Panc1 (cell line): ENCODE data around the gene EMILIN3. TPM values are rescaled to one million over a fixed set of nuclear protein-coding genes. Genes with fewer than 3 reads are reported as not detected.

ENCODE experiments used
- ATAC-seq: fragments of 200-7000 bp; cut with Tn5 transposase; 2 replicates; pipeline ENCODE4 v1.9.1; 2020; ENCODE audit warnings: mild to moderate bottlenecking, moderate library complexity
- BruUV-seq: library from RNA; stranded (reverse); fragments of 400-500 nt; replicated peaks from 2 replicates; lab custom pipeline; 2021; lab: Mats Ljungman, UMichigan
- CTCF ChIA-PET: fragments of 300-600 bp; sonication (Branson Sonifier 250); formaldehyde crosslinking; loops from one replicate; lab custom pipeline; 2022; ENCODE audit warnings: antibody characterized with exemption; lab: Charles Lee
- POLR2A ChIA-PET: fragments of 300-600 bp; sonication (Branson Sonifier 250); formaldehyde crosslinking; loops from one replicate; lab custom pipeline; 2022; ENCODE audit warnings: antibody characterized with exemption; lab: Charles Lee
- DNase-seq: peaks from one replicate; pipeline ENCODE4 v3.0.0-alpha.2; 2010; ENCODE audit warnings: low read depth, low spot score
- H3K27ac ChIP-seq: 2 replicates; pipeline ENCODE4 v1.5.1; 2011; ENCODE audit warnings: mild to moderate bottlenecking, low read length, inconsistent platforms
- H3K27me3 ChIP-seq: fragments of 200-500 bp; sonication (Bioruptor generic); 2 replicates; pipeline ENCODE4 v1.6.0; 2014; ENCODE audit warnings: low read length, inconsistent platforms; ENCODE audit not compliant: control insufficient read depth, insufficient read depth
- H3K36me3 ChIP-seq: fragments of 200-500 bp; sonication (Bioruptor generic); 2 replicates; pipeline ENCODE4 v1.5.1; 2014; ENCODE audit warnings: inconsistent platforms, mild to moderate bottlenecking, low read length, moderate library complexity; ENCODE audit not compliant: control insufficient read depth, insufficient read depth
- H3K4me1 ChIP-seq: 2 replicates; pipeline ENCODE4 v1.5.1; 2011; ENCODE audit warnings: inconsistent platforms, mild to moderate bottlenecking, low read length, moderate library complexity; ENCODE audit not compliant: control insufficient read depth, insufficient read depth
- H3K4me3 ChIP-seq, 2 experiments: 2 replicates each; pipeline ENCODE4 v1.5.1; 2011 to 2012; ENCODE audit warnings: low read depth in 2 of 2, low read length in 2 of 2, mild to moderate bottlenecking in 2 of 2, inconsistent platforms in 1 of 2, moderate library complexity in 1 of 2
- H3K9me3 ChIP-seq: fragments of 200-500 bp; sonication (Bioruptor generic); 2 replicates; pipeline ENCODE4 v1.5.1; 2014; ENCODE audit warnings: low read depth, mild to moderate bottlenecking, inconsistent platforms, low read length, moderate library complexity; ENCODE audit not compliant: control insufficient read depth, insufficient read depth
- CTCF ChIP-seq: fragments of 450-650 bp; IDR thresholded peaks from 2 replicates; pipeline ENCODE4 v1.5.1; 2017; ENCODE audit warnings: mild to moderate bottlenecking
- POLR2AphosphoS5 ChIP-seq: IDR thresholded peaks from 2 replicates; pipeline ENCODE4 v1.6.1; 2012; ENCODE audit warnings: mild to moderate bottlenecking, low read depth, low read length, moderate library complexity
- REST ChIP-seq, 2 experiments: IDR thresholded peaks; 2 replicates each; pipeline ENCODE4 v1.6.1; 2011 to 2012; ENCODE audit warnings: low read depth in 2 of 2, control low read depth in 1 of 2, low read length in 1 of 2, mild to moderate bottlenecking in 1 of 2, moderate library complexity in 1 of 2; ENCODE audit not compliant: insufficient read depth in 1 of 2
- SIN3A ChIP-seq: IDR thresholded peaks from 2 replicates; pipeline ENCODE4 v1.6.1; 2012; ENCODE audit warnings: low read depth, mild to moderate bottlenecking, low read length, moderate library complexity, borderline replicate concordance; ENCODE audit not compliant: insufficient read depth
- TCF7L2 ChIP-seq: IDR thresholded peaks from 2 replicates; pipeline ENCODE4 v1.6.1; 2011; ENCODE audit warnings: mild to moderate bottlenecking, low read depth, low read length, inconsistent platforms
- in situ Hi-C: cut with HindIII; loops from 2 replicates; pipeline ENCODE4 v1.10.0; 2016; ENCODE audit warnings: low sequenced_read_pairs, low pct_unique_long_range_greater_than_20kb
- intact Hi-C: fragments of 100-400 bp; cut with micrococcal nuclease; formaldehyde crosslinking; loops from one replicate; pipeline ENCODE4 v1.10.0; 2022; ENCODE audit not compliant: unreplicated experiment
- total RNA-seq: library from RNA; stranded (reverse); gene quantifications from one replicate; pipeline ENCODE4 v1.2.1, GENCODE V29; 2021; ENCODE audit not compliant: unreplicated experiment

EMILIN3 gene
- total RNA-seq, 1 experiment from 2014 or later: 0.54 TPM

- no peaks in the 10 kb centered on the region for H3K27me3 ChIP-seq
- intact Hi-C loops (no loop called here), in situ Hi-C loops (no loop called here)
- H3K36me3 ChIP-seq: peaks cover 3% of the 10 kb centered on the region
- DNase-seq (no peak), ATAC-seq (no peak)
- H3K27ac ChIP-seq: no peak overlapping the region
- BruUV-seq: no TSS peak
- CTCF ChIA-PET: no interaction called here
- no peaks in the 10 kb centered on the region for H3K9me3 ChIP-seq
- TF ChIP-seq REST (IDR thresholded peaks at IDR 0.05; ENCODE audit: insufficient read depth in 1 of 2, low read depth in 2 of 2, low read length in 1 of 2) (no peak), POLR2AphosphoS5 (no peak), SIN3A (no peak), TCF7L2 (no peak), CTCF (no peak)
- POLR2A ChIA-PET: no interaction called here
- no peaks in the 10 kb centered on the region for H3K4me1 ChIP-seq
- no peak overlapping the region for H3K4me3 ChIP-seq
Observed at GRCh38 chr20:41413169-41413568, 46.6 kb upstream of the EMILIN3 start.

GRCh38 chr20:41412324-41413120 is 45.9 kb upstream of the EMILIN3 start:
- Histone ChIP-seq H3K36me3 (peaks cover 3% of the 10 kb centered on the region), H3K27me3 (no peaks in the 10 kb centered on the region), H3K4me1 (no peaks in the 10 kb centered on the region), H3K9me3 (no peaks in the 10 kb centered on the region), H3K27ac (no peak overlapping the region), H3K4me3 (no peak overlapping the region)
- DNase-seq: no peak
- no peak for ATAC-seq
- in situ Hi-C loops: no loop called here
- ChIA-PET CTCF (no interaction called here), POLR2A (no interaction called here)
- no peak for TF ChIP-seq SIN3A
- no peak for TF ChIP-seq POLR2AphosphoS5
- no peak for TF ChIP-seq REST (IDR thresholded peaks at IDR 0.05; ENCODE audit: insufficient read depth in 1 of 2, low read depth in 2 of 2, low read length in 1 of 2)
- no peak for TF ChIP-seq TCF7L2
- intact Hi-C loops: no loop called here
- no TSS peak for BruUV-seq
